HepG2 (cell line): ENCODE measurements around the gene TBC1D5. TPM values are rescaled to one million over a fixed set of nuclear protein-coding genes. Genes with fewer than 3 reads are reported as not detected.

Experiments used
- ATAC-seq: fragments of 200-7000 bp; cut with Tn5 transposase; 3 replicates; pipeline ENCODE4 v1.9.1; 2020; ENCODE audit warnings: mild to moderate bottlenecking, moderate library complexity
- BruUV-seq: library from RNA; stranded (reverse); fragments of 400-500 nt; replicated peaks from 2 replicates; lab custom pipeline; 2021; lab: Mats Ljungman, UMichigan
- CTCF ChIA-PET: fragments of 300-600 bp; formaldehyde crosslinking; extraction: SDS; loops from one replicate; lab custom pipeline; 2021; ENCODE audit warnings: low total read pairs, inconsistent platforms, low intra/inter-chr PET ratio; lab: Yijun Ruan, JAX
- POLR2A ChIA-PET: fragments of 350-600 bp; sonication (Branson Sonifier 250); formaldehyde crosslinking; loops from one replicate; lab custom pipeline; 2020; ENCODE audit warnings: antibody characterized with exemption, inconsistent platforms; lab: Yijun Ruan, JAX
- DNase-seq: peaks from one replicate; pipeline ENCODE4 v3.0.0-alpha.2; 2015; ENCODE audit warnings: low spot score
- FAIRE-seq: peaks from 3 replicates; lab custom pipeline; 2011; peaks lifted over from hg19 to GRCh38; lab: Jason Lieb, UNC
- H2AFZ ChIP-seq: one replicate; pipeline ENCODE4 v1.6.1; 2011; ENCODE audit warnings: low read length, inconsistent platforms
- H3K27ac ChIP-seq: fragments of 300-600 bp; 3 replicates; pipeline ENCODE4 v1.8.0; 2011; ENCODE audit warnings: mixed run types, mild to moderate bottlenecking, mixed read lengths, low read length, inconsistent platforms; ENCODE audit not compliant: insufficient read depth; ENCODE audit errors: extremely low read length
- H3K27me3 ChIP-seq, 2 experiments: fragments of 200-600 bp in 1 of 2; 2 replicates in 1 of 2; 3 replicates in 1 of 2; pipeline versions ENCODE4 v1.6.0 to v1.8.0; 2011; ENCODE audit warnings: low read length in 2 of 2, mild to moderate bottlenecking in 2 of 2, moderate library complexity in 2 of 2, inconsistent platforms in 1 of 2; ENCODE audit not compliant: insufficient read depth in 2 of 2, control insufficient read depth in 1 of 2
- H3K36me3 ChIP-seq, 2 experiments: fragments of 200-600 bp in 1 of 2; replicated peaks in 1 of 2; 2 replicates in 1 of 2; 3 replicates in 1 of 2; pipeline versions ENCODE4 v1.5.1 to v1.8.0; 2011; ENCODE audit warnings: low read length in 2 of 2, inconsistent platforms in 1 of 2; ENCODE audit not compliant: insufficient read depth in 2 of 2, control insufficient read depth in 1 of 2
- H3K4me1 ChIP-seq: 2 replicates; pipeline ENCODE4 v1.5.1; 2012; ENCODE audit warnings: low read length, inconsistent platforms; ENCODE audit not compliant: insufficient read depth
- H3K4me2 ChIP-seq: 2 replicates; pipeline ENCODE4 v1.6.0; 2011; ENCODE audit warnings: low read depth, low read length, inconsistent platforms
- H3K4me3 ChIP-seq, 3 experiments: fragments of 200-600 bp in 1 of 3; sonication (generic), shearing (Covaris generic) in 1 of 3; replicated peaks in 1 of 3; 2 replicates each; pipeline ENCODE4 v1.5.1; 2011 to 2016; ENCODE audit warnings: low read length in 3 of 3, inconsistent platforms in 2 of 3, low read depth in 2 of 3, mild to moderate bottlenecking in 2 of 3, control low read depth in 1 of 3, mixed read lengths in 1 of 3; ENCODE audit not compliant: insufficient read depth in 1 of 3
- H3K79me2 ChIP-seq: one replicate; pipeline ENCODE4 v1.6.1; 2011; ENCODE audit warnings: low read length, inconsistent platforms; ENCODE audit not compliant: insufficient read depth
- H3K9ac ChIP-seq: 2 replicates; pipeline ENCODE4 v1.6.0; 2011; ENCODE audit warnings: mild to moderate bottlenecking, low read depth, low read length, inconsistent platforms; ENCODE audit not compliant: insufficient read depth
- H3K9me3 ChIP-seq: 2 replicates; pipeline ENCODE4 v1.5.1; 2012; ENCODE audit warnings: mild to moderate bottlenecking, low read length
- H4K20me1 ChIP-seq: 2 replicates; pipeline ENCODE4 v1.6.0; 2011; ENCODE audit warnings: inconsistent platforms, mild to moderate bottlenecking, low read length, moderate library complexity; ENCODE audit not compliant: insufficient read depth
- NFE2L2 ChIP-seq: fragments of 150-350 bp; IDR thresholded peaks from 2 replicates; pipeline ENCODE4 v1.6.1; 2014; ENCODE audit warnings: low read length
- NR2C2 ChIP-seq: sonication (generic); formaldehyde crosslinking; IDR thresholded peaks from 2 replicates; pipeline ENCODE4 v1.4.0; 2020; ENCODE audit warnings: missing genetic modification reagents, mild to moderate bottlenecking, moderate library complexity, borderline replicate concordance
- PCBP2 ChIP-seq: fragments of 200-400 bp; formaldehyde crosslinking; optimal IDR thresholded peaks from 2 replicates; pipeline ENCODE3; 2018; ENCODE audit warnings: low read length, low read depth; ENCODE audit not compliant: poor library complexity, severe bottlenecking
- TBL1XR1 ChIP-seq: fragments of 150-350 bp; IDR thresholded peaks from 2 replicates; pipeline ENCODE4 v1.6.1; 2014; ENCODE audit warnings: borderline replicate concordance, low read length; ENCODE audit not compliant: partially characterized antibody
- ZBTB43 ChIP-seq: sonication (generic); formaldehyde crosslinking; conservative IDR thresholded peaks from 2 replicates; pipeline ENCODE4 v1.4.0; 2020; ENCODE audit warnings: missing genetic modification reagents
- ZNF776 ChIP-seq: sonication (generic); formaldehyde crosslinking; IDR thresholded peaks from 2 replicates; pipeline ENCODE4 v1.4.0; 2020; ENCODE audit warnings: mild to moderate bottlenecking, missing genetic modification reagents
- WGBS: methylation state at CpG from one replicate; pipeline ENCODE4 v1.1.6; 2017; ENCODE audit warnings: low lambda C conversion rate; 5-methylcytosine and 5-hydroxymethylcytosine counted together
- in situ Hi-C: cut with HindIII; loops from 2 replicates; pipeline ENCODE4 v1.10.0; 2017; ENCODE audit warnings: low pct_unique_long_range_greater_than_20kb; ENCODE audit not compliant: extremely low pct_ligation_motif_present
- intact Hi-C: fragments of 100-400 bp; cut with micrococcal nuclease; formaldehyde crosslinking; loops from one replicate; pipeline ENCODE4 v1.10.0; 2022; ENCODE audit not compliant: unreplicated experiment
- polyA plus RNA-seq, 8 experiments: library from polyadenylated mRNA; depleted of rRNA in 3 of 8; stranded (reverse) in 7 of 8; unstranded in 1 of 8; fragments of >200 nt; fragmentation: Illumina TruSeq in 4 of 8; extraction: Trizol in 4 of 8; gene quantifications; 2 replicates each; pipeline versions ENCODE4 v1.2.1 to v1.2.3, GENCODE V29; 2011 to 2016; ENCODE audit warnings: low read depth in 4 of 8, missing spikeins in 1 of 8, mixed read lengths in 1 of 8; ENCODE audit not compliant: insufficient read depth in 1 of 8
- total RNA-seq, 5 experiments: library from RNA; depleted of rRNA; stranded (reverse); fragments of >200 nt; fragmentation: Illumina TruSeq; extraction: Trizol; gene quantifications; 2 replicates each; pipeline ENCODE4 v1.2.3, GENCODE V29; 2016; ENCODE audit warnings: low read depth in 1 of 5

Gene TBC1D5
- total and polyA plus RNA-seq, 2 of the 13 experiments (the other 11 are each of a cell fraction or from before 2014, with no cell fraction given): 19.2 to 33.3 TPM

GRCh38 chr3:17135696-17136095, 606.7 kb downstream of the TBC1D5 start (continued):
- TF ChIP-seq PCBP2 (no peak), TBL1XR1 (no peak), ZBTB43 (CRISPR knock-in tag) (no peak)

- DNase-seq: no peak
- in situ Hi-C loops (no loop called here), intact Hi-C loops (no loop called here)
- Histone ChIP-seq H3K9ac (no peak overlapping the region), H3K4me2 (no peak overlapping the region), H3K79me2 (no peaks in the 10 kb centered on the region), H3K36me3 (no peaks in the 10 kb centered on the region), H3K9me3 (no peaks in the 10 kb centered on the region), H4K20me1 (no peaks in the 10 kb centered on the region), H2AFZ (no peak overlapping the region), H3K4me3 (no peak overlapping the region), H3K27ac (no peak overlapping the region), H3K27me3 (peaks cover 1 to 17% of the 10 kb centered on the region in 2 experiments; a peak in 1 of 5 replicates), H3K4me1 (no peaks in the 10 kb centered on the region)
- no TSS peak for BruUV-seq
- CTCF ChIA-PET: no interaction called here
- WGBS: 47% methylated on average over 11 of the region's 19 CpGs
- no peak for ATAC-seq
- no peak for FAIRE-seq
- TF ChIP-seq NFE2L2: no peak
- TF ChIP-seq NR2C2 (CRISPR knock-in tag): no peak
- TF ChIP-seq ZNF776 (CRISPR knock-in tag): no peak
- POLR2A ChIA-PET: no interaction called here
Measured at GRCh38 chr3:17133632-17134545, 608.5 kb downstream of the TBC1D5 start.
